Measurements from ENCODE around the gene GPX7.

DNA sequence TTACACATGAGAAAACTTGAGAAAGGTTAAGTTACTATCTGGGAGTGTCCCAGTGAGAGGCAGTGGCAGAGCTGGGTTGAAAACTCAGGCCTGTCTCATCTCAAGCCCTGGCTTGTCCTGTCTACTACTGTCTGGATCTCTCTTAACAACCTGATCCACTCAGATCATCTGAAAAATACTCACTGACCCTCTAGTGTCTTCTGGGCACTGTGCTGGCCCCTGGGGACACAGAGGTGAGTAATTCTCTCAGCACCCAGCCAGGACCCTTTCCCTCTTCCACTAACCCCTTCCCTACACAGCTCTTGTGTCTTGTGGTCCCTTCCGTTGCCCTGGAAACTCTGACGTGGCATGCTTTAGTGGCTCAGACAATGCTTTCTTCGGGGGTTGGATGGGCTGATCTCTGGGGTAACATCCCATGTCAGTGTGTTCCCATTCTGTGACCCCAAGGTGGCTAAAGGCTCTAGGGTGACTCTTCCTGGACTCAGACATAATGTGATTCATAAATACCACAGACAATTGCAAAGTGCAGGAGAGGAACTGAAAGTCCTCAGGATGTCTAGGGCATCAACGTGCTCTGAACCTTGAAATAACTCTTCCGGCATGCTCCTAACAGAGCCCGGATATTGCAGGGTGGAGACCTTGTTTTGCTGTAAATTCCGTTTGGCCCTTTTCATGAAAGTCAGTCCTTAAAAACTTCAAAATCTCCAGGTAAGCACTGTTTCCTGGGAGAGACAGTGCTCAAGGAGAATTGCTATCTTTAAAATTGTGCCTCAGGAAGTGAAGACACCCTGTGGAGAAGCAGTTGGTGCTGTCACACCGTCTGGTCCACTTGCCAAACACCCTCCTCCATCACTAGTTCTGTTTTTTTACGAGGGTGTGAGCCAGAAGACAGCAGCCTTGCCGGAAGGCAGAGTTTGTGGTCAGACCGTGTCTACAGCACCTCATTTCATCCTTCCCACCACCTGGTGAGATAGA, 34.8 kb downstream of the GPX7 start:
- TF ChIP-seq EZH2 (IDR thresholded peaks at IDR 0.05; ENCODE audit: borderline replicate concordance, low read depth, low read length, poor library complexity, severe bottlenecking): no peak
- TF ChIP-seq CTCF (conservative IDR thresholded peaks at IDR 0.05; ENCODE audit: low read depth, low read length): no peak

Measured in A673 (cell line).